AG04450 (cell line): ENCODE measurements around the gene GPC6. TPM values are rescaled to one million over a fixed set of nuclear protein-coding genes. Genes with fewer than 3 reads are reported as not detected.

Source experiments
- CTCF ChIA-PET: fragments of 300-600, 350-600 bp; formaldehyde crosslinking; extraction: SDS; loops from one replicate; lab custom pipeline; 2022; ENCODE audit warnings: antibody characterized with exemption, inconsistent platforms; lab: Charles Lee
- POLR2A ChIA-PET: fragments of 350-600 bp; formaldehyde crosslinking; extraction: SDS; loops from one replicate; lab custom pipeline; 2021; ENCODE audit warnings: antibody characterized with exemption, inconsistent platforms; lab: Yijun Ruan, JAX
- DNase-seq: peaks from one replicate; pipeline ENCODE4 v3.0.0-alpha.2; 2011; ENCODE audit warnings: low read depth, low spot score
- H3K27ac ChIP-seq: one replicate; pipeline ENCODE4 v1.5.1; 2012; ENCODE audit warnings: low read depth, low read length, control low read depth
- H3K27me3 ChIP-seq: one replicate; pipeline ENCODE4 v1.6.0; 2012; ENCODE audit warnings: low read length; ENCODE audit not compliant: control insufficient read depth, insufficient read depth
- H3K4me3 ChIP-seq: 2 replicates; pipeline ENCODE4 v1.5.1; 2011; ENCODE audit warnings: mild to moderate bottlenecking, low read depth, low read length, control low read depth
- H3K9me3 ChIP-seq: 2 replicates; pipeline ENCODE4 v1.5.1; 2012; ENCODE audit warnings: low read length; ENCODE audit not compliant: control insufficient read depth, insufficient read depth
- polyA plus RNA-seq: library from polyadenylated mRNA; depleted of rRNA; stranded (reverse); fragments of >200 nt; gene quantifications from 2 replicates; pipeline ENCODE4 v1.2.3, GENCODE V29; 2011
- TF ChIP-seq, protein P1 (sequence below): IDR thresholded peaks from 2 replicates; pipeline ENCODE4 v1.5.1; 2011; ENCODE audit warnings: low read depth, low read length, control low read depth, inconsistent platforms

Gene GPC6
- polyA plus RNA-seq, 1 experiment: 40.4 TPM

DNA sequence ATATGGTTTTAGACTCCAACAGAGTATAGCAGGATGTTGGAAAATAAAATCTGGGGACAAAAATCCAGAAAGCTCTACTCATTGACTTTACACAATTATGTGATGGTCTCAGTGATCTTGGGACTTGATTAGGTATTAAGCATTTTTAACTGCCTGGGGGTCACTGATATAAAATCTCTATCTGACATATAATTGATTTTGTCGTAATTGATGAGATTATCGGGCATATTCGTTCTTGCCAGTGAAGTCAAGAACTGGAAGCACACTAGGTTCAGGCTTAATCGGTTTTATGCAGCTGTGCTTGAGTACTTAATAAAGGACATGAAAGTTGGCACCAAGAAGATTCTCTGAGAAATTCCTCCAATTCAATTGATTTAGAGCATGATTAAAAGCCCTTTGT, 862.1 kb downstream of the GPC6 start:
- Histone ChIP-seq H3K4me3 (no peak overlapping the region), H3K27ac (no peak overlapping the region), H3K9me3 (no peaks in the 10 kb centered on the region), H3K27me3 (no peaks in the 10 kb centered on the region)
- CTCF ChIA-PET: no interaction called here
- no peak for DNase-seq
- POLR2A ChIA-PET: no interaction called here
- TF ChIP-seq, protein P1, sequence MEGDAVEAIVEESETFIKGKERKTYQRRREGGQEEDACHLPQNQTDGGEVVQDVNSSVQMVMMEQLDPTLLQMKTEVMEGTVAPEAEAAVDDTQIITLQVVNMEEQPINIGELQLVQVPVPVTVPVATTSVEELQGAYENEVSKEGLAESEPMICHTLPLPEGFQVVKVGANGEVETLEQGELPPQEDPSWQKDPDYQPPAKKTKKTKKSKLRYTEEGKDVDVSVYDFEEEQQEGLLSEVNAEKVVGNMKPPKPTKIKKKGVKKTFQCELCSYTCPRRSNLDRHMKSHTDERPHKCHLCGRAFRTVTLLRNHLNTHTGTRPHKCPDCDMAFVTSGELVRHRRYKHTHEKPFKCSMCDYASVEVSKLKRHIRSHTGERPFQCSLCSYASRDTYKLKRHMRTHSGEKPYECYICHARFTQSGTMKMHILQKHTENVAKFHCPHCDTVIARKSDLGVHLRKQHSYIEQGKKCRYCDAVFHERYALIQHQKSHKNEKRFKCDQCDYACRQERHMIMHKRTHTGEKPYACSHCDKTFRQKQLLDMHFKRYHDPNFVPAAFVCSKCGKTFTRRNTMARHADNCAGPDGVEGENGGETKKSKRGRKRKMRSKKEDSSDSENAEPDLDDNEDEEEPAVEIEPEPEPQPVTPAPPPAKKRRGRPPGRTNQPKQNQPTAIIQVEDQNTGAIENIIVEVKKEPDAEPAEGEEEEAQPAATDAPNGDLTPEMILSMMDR: no peak

DNA sequence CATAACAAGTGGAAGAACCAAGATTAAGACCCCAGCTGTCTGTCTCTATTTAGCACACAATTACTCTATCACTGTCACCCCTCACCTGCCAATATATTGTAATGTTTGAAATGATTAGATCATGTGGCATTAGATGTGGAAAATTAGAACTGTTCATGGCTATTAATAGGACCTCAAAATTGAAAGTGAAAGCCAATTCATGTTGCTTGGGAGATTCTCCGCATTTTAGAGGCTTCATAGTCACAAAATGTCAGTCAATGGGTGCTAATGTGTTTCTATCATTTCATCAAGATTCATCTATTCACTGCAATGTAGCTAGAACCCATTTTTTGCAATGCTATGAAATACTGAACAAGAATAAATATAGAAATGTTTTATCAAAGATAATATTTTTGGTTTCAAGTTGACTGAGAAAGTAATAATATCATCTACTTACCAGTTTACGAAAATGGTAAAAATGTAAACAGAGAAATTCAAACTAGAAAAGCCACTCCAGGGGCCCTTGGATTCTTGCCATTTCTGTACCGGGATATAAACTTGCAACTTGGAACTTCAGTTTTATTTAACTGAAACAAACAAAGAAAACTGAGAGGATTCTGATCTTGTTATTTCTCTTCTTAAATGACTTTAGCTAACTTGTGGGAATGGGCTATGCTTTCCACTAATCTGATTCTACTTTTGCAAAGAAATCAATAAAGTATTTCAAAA, 864.3 kb downstream of the GPC6 start:
- ChIA-PET POLR2A (no interaction called here), CTCF (interaction anchor here (0.6 kb wide), 1 partner anchor 29 kb away, joined by 3 read pairs; no protein-coding TSS in a partner anchor)
- H3K4me3 ChIP-seq: peak overlapping the region; percentile 14; the same call in 1 of the 2 replicates
- TF ChIP-seq, protein P1: no peak
- H3K9me3 ChIP-seq: no peaks in the 10 kb centered on the region
- H3K27me3 ChIP-seq: no peaks in the 10 kb centered on the region
- H3K27ac ChIP-seq: no peak overlapping the region
- DNase-seq: no peak

DNA sequence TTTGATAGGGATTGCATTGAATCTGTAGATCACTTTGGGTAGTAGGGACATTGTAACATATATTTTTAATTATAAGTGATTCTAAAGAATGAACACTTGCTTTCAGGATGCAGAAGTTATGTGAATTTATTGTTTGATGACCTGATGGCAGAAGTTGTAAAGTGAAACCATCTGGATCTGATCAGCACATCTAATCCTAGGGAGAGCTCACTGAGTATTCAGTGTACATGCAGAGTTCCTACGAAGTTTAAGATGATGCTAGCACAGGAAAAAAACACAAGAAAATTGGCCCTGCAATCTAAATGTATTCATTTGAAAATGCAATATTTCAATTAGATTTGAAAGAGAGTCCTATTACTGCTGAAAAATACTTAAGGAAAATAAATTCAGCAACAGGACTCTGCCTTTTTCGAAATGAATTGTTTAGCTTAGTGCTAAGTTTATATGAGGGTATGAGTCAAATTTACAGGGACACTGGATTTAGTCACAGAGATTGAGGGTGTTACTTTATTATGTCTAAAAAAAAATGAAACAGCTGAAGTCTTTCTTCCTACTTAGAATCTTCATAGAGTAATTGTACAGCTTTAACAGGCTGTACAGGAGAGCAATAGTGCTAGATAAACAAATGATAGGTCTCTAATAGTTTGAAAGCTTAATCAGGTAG, 867.2 kb downstream of the GPC6 start:
- Histone ChIP-seq H3K4me3 (no peak overlapping the region), H3K9me3 (no peaks in the 10 kb centered on the region), H3K27me3 (no peaks in the 10 kb centered on the region), H3K27ac (no peak overlapping the region)
- ChIA-PET POLR2A (interaction anchor here (1.2 kb wide), 1 partner anchor 152 kb away, joined by 3 read pairs; no protein-coding TSS in a partner anchor), CTCF (no interaction called here)
- DNase-seq: no peak
- TF ChIP-seq, protein P1: no peak

DNA sequence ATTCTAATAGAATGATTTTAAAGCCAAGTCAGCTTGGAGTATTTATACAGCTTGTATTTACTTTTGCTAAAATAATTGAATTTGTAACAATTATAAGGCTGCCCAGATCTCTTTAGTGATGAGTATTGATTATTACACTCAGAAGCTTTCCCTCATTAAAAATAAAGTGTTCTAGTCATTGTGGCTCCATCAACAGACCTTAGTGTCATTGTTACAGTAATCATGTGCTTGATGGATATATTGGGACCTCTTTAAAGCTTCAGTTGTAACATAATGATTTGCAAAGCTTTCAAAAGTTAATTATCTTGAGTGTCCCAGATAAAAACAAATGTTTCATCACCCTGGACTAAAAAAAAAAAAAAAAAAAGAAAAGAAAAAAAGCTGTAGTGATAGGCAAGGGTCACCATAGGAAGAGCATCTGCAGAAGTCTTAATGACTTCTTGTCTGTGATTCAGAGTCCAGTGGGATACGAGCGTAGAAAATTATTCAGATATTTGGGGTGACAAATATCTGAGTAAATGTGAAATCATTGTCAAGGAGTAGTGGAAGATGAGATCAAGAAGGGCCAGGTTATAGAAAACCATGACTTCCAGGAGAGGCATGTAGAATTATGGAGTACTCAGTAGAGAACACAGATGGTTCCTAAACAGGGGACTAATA, 883.2 kb downstream of the GPC6 start:
- H3K27ac ChIP-seq: no peak overlapping the region
- no peak for DNase-seq
- ChIA-PET CTCF (interaction anchor here (0.6 kb wide), 1 partner anchor 24 kb away, joined by 4 read pairs; no protein-coding TSS in a partner anchor), POLR2A (no interaction called here)
- H3K4me3 ChIP-seq: no peak overlapping the region
- H3K9me3 ChIP-seq: no peaks in the 10 kb centered on the region
- H3K27me3 ChIP-seq: no peaks in the 10 kb centered on the region
- TF ChIP-seq, protein P1: no peak
